Skeletal muscle satellite cell (primary cell): ENCODE results near the gene GPR183.

ENCODE experiments used
- H3K27me3 ChIP-seq: 2 replicates; pipeline ENCODE4 v1.7.0; 2013; ENCODE audit warnings: low read length; ENCODE audit not compliant: control insufficient read depth, insufficient read depth
- H3K36me3 ChIP-seq: 2 replicates; pipeline ENCODE4 v1.7.0; 2013; ENCODE audit warnings: mild to moderate bottlenecking, control low read depth, low read length; ENCODE audit not compliant: insufficient read depth
- H3K4me1 ChIP-seq: 2 replicates; pipeline ENCODE4 v1.7.0; 2013; ENCODE audit warnings: low read length; ENCODE audit not compliant: control insufficient read depth, insufficient read depth
- H3K4me2 ChIP-seq: 2 replicates; pipeline ENCODE4 v1.7.0; 2013; ENCODE audit warnings: mild to moderate bottlenecking, low read length
- H3K4me3 ChIP-seq: 2 replicates; pipeline ENCODE4 v1.7.0; 2013; ENCODE audit warnings: low read length
- H3K9ac ChIP-seq: 2 replicates; pipeline ENCODE4 v1.7.0; 2013; ENCODE audit warnings: mild to moderate bottlenecking, low read depth, low read length, moderate library complexity
- H3K9me3 ChIP-seq: replicated peaks from 2 replicates; pipeline ENCODE4 v1.7.0; 2013; ENCODE audit warnings: mild to moderate bottlenecking, control low read depth, low read length

The GPR183 gene

DNA sequence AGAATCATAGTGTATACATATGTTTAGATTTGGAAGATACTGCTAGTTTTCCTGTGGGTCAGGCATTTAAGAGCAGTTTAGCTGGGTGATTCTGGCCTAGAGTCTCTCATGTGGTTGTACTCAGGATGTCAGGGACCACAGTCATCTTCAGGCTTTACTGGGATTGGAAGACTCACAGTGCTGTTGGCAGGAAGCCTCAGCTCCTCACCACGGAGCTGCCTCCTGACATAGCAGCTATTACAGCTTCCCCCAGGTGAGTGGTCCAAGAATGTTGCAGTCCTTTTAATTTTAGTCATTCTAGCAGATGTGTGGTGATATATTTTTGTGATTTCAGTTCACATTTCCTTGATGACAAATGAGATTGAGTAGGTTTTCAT, 32.1 kb downstream of the GPR183 start:
- Histone ChIP-seq H3K4me3 (no peak overlapping the region), H3K4me2 (no peak overlapping the region), H3K9me3 (no peaks in the 10 kb centered on the region), H3K4me1 (peaks cover 3% of the 10 kb centered on the region), H3K9ac (no peak overlapping the region), H3K27me3 (no peaks in the 10 kb centered on the region), H3K36me3 (no peaks in the 10 kb centered on the region)

DNA sequence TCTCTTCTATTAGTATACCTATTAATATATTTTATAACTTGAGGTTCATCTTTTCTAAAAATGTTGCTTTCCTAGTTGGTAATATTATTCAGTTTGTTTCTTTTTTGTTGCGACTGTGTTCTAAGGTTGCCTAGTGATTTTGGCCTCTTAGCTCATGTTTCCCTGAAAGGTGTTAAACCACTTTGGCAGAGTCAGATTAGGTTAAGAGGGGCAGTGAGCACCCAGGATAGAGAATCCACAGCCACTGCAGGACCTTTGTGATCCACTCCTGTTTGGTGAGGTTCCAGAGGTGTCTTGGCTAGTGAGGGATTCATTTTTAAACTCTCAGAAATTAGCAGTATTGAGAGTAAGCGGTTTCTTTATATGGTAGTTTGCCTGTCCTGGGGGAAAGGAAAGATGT, 34.1 kb downstream of the GPR183 start:
- no peaks in the 10 kb centered on the region for H3K36me3 ChIP-seq
- H3K4me2 ChIP-seq = no peak overlapping the region
- peaks cover 3% of the 10 kb centered on the region for H3K4me1 ChIP-seq
- no peak overlapping the region for H3K4me3 ChIP-seq
- no peak overlapping the region for H3K9ac ChIP-seq
- H3K27me3 ChIP-seq = no peaks in the 10 kb centered on the region
- no peaks in the 10 kb centered on the region for H3K9me3 ChIP-seq

DNA sequence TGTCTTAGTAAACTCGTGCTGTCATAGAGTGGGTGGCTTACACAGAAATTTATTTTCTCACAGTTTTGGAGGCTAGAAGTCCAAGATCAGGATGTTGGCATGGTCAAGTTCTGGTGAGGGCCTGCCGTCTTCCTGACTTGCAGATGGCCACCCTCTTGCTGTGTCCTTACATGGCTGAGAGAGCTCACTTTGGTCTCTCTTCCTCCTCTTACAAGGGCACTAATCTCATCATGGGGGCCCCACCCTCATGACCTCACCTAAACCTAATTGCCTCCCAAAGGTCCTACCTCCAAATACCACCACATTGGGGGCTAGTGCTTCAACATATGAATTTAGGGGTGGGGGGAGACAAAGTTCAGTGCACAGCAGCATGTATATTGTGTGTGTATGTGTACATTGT, 34.7 kb downstream of the GPR183 start:
- H3K36me3 ChIP-seq = peaks cover 4% of the 10 kb centered on the region
- H3K27me3 ChIP-seq = no peaks in the 10 kb centered on the region
- peaks cover 3% of the 10 kb centered on the region for H3K4me1 ChIP-seq
- H3K4me2 ChIP-seq = no peak overlapping the region
- no peaks in the 10 kb centered on the region for H3K9me3 ChIP-seq
- H3K9ac ChIP-seq = no peak overlapping the region
- H3K4me3 ChIP-seq = no peak overlapping the region

DNA sequence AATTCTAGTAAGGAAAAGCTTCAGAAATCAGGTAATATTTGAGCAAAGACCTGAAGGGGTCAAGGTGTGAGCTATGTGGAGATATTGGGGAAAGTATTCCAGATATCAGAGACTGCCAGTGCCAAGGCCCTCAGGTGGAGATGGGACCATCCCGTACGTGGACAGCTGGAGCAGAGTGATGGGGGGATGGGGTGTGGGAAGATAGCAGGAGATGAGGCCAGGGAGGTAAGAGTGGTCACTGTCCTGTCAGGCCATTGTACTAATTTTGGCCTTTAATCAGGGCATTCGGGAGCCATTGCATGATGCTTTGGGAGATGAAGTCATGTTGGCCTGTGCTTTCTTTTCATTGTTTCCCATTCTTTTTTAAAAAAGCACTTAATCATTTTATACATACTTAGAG, 36.0 kb downstream of the GPR183 start:
- Histone ChIP-seq H3K4me3 (no peak overlapping the region), H3K4me1 (peaks cover 3% of the 10 kb centered on the region), H3K9ac (no peak overlapping the region), H3K27me3 (no peaks in the 10 kb centered on the region), H3K36me3 (peaks cover 4% of the 10 kb centered on the region), H3K9me3 (no peaks in the 10 kb centered on the region), H3K4me2 (no peak overlapping the region)

DNA sequence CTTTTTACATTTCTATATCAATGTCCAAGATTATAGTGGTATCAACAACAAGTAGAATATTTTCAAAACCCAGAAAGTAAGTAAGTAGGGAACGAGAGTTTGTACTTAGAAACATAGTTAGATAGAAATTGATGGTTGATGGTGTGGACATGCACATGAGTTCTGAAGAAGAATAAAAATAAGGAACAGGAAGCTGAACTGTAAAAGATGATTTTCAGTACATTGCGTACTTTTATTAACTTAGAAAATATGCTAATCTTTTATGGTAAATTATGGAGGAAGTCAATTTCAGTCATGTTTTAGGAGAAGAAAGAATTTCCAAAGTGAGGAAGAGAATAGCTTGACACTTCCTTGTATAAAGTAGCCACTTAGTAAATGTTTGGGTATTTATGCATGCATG, 36.7 kb downstream of the GPR183 start:
- Histone ChIP-seq H3K9me3 (no peaks in the 10 kb centered on the region), H3K27me3 (no peaks in the 10 kb centered on the region), H3K4me1 (peaks cover 3% of the 10 kb centered on the region), H3K9ac (no peak overlapping the region), H3K36me3 (peaks cover 4% of the 10 kb centered on the region), H3K4me3 (no peak overlapping the region), H3K4me2 (no peak overlapping the region)

DNA sequence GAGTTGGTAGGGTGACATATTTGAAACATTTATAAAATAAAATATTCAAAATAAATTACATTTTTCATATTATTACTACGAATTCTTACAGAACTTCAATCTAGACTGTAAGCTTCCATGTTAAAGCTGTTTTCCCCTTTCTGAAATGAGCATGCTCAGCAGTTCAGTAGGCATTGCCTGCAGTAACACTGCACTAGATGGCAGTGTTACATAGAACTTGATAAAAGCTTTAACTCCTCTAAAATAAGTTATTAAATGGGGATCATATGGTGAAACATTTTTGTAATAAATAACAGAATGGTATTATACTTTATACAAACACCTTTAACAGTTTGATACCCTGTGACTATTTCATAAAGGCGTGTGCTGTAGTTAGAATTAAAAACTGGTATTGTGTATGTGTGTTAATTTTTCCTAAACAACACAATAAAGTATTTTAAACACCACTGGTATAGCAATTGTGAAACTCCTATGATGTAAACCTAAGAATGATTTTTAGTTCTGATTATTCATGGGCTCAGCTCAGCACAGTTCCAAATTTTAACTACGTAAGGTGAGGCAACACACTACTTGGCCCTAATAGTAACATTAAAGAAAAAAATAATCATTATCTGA, 37.5 kb downstream of the GPR183 start:
- Histone ChIP-seq H3K9me3 (no peaks in the 10 kb centered on the region), H3K27me3 (no peaks in the 10 kb centered on the region), H3K4me3 (no peak overlapping the region), H3K4me2 (no peak overlapping the region), H3K36me3 (peaks cover 4% of the 10 kb centered on the region), H3K9ac (no peak overlapping the region), H3K4me1 (no peaks in the 10 kb centered on the region)

DNA sequence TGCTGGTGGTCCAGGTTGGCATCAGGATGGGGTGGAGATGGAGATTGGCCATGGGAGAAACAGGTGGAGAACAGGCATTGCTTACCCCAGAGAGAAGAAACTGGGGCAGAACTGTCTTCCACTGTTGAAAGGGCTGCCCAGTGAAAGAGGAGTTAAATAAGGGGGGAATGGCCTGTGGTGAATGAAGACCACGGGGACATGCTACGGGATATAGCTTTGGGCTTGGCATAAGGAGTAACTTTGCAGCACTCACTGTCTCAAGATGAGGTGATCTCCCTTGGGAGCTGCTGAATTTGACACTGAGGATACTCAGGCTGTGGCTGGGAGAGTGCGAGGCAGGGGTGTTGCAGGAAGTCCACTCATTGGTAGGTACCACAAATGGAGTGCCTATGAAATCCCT, 38.4 kb downstream of the GPR183 start:
- Histone ChIP-seq H3K9me3 (no peaks in the 10 kb centered on the region), H3K9ac (no peak overlapping the region), H3K36me3 (peaks cover 4% of the 10 kb centered on the region), H3K4me3 (no peak overlapping the region), H3K4me2 (no peak overlapping the region), H3K4me1 (no peaks in the 10 kb centered on the region), H3K27me3 (no peaks in the 10 kb centered on the region)

DNA sequence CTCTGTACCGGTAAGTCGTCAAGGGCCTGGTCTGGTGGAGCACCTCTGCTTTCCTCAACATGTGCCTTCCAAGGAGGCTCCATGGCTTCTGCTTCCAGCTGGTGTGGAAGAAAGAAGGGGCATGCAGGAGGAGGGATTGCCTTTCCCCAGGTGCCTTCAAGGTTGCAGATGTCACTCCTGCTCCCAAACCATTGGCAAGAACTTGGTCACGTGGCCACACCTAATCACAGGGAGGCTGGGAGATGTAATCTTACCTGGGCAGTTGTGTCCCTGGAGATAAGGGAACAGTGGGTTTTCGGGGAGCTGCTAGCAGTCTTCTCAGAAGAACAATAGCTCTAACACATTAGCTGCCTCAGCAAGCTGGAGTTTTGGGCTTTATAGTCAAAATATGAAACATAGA, 39.3 kb downstream of the GPR183 start:
- H3K27me3 ChIP-seq = no peaks in the 10 kb centered on the region
- H3K4me2 ChIP-seq = no peak overlapping the region
- no peak overlapping the region for H3K4me3 ChIP-seq
- H3K36me3 ChIP-seq = peaks cover 4% of the 10 kb centered on the region
- H3K9ac ChIP-seq = no peak overlapping the region
- H3K4me1 ChIP-seq = no peaks in the 10 kb centered on the region
- no peaks in the 10 kb centered on the region for H3K9me3 ChIP-seq

DNA sequence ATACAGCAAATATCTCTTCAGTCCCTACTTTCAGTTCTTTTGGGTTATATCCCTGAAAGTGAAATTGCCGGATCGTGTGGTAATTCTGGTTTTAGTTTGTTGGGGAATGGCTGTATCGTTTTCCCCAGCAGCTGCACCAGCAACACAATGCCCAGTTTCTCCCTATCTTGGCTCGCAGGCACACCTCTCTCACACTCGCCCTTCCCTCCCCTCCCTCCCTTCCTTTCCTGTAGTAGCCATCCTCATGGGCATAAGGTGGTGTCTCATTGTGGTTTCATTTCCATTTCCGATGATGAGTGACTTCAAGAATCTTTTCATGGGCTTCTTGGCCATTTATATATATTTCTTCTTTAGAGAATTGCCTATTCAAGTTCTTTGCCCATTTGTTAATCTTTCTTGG, 40.4 kb downstream of the GPR183 start:
- H3K4me1 ChIP-seq = no peaks in the 10 kb centered on the region
- H3K36me3 ChIP-seq = peaks cover 4% of the 10 kb centered on the region
- no peak overlapping the region for H3K4me3 ChIP-seq
- no peaks in the 10 kb centered on the region for H3K9me3 ChIP-seq
- no peaks in the 10 kb centered on the region for H3K27me3 ChIP-seq
- no peak overlapping the region for H3K9ac ChIP-seq
- H3K4me2 ChIP-seq = no peak overlapping the region

DNA sequence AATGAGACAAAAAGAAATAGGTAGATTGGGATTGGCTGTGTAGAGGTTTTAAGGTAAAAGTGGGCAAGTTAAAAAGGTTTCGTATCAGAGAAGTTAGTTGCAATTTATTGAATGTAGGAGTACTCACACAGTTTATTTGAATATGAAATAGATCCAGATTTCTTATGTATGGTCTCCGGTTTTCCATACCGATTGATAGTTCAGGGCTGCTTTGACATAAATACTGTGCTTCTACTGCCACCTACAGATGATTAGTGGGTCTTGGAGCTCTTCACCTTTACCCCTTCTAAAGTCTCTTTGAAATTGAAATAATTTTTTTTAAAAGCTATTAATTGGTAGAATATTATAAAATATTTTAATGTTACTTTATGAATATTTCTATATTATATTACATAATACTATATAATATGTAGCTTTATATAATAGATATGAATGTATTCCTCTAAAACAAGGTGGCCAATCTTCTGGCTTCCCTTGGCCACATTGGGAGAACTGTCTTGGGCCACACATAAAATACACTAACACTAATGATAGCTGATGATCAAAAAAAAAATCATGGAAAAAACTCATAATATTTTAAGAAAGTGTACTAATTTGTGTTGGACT, 41.3 kb downstream of the GPR183 start:
- Histone ChIP-seq H3K4me1 (no peaks in the 10 kb centered on the region), H3K36me3 (peaks cover 4% of the 10 kb centered on the region), H3K9me3 (no peaks in the 10 kb centered on the region), H3K4me3 (no peak overlapping the region), H3K9ac (no peak overlapping the region), H3K4me2 (no peak overlapping the region), H3K27me3 (no peaks in the 10 kb centered on the region)

DNA sequence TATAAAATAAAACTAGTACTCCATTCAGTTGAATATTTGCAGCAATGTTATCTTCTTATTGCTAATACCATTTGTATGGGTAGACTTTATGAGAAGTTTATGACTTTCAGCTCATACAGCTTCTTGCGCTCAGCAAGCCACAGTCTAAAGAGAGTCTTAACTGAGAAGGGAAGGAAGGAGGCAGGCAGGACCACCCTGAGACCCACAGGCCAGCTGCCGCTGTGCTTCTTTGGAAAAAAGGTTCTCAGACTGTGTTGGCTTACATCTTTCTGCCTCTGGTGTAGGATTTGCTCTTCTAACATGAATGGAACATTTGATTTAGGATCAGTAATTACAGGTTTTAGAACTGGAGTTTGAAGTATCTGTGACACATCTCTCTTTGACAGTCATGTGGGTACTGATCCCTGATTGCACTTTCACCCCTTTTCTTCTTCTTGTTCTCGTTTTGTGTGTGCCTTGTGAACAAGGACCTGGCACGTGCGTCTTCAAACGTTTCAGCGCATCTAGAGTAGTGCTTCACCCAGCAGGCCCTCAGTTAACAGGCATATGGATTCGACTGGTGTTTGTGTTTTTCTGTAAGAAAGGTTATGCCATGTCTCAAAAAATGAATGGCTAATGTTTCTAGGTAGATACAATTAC, 41.9 kb downstream of the GPR183 start:
- peaks cover 4% of the 10 kb centered on the region for H3K36me3 ChIP-seq
- no peak overlapping the region for H3K4me3 ChIP-seq
- no peak overlapping the region for H3K9ac ChIP-seq
- no peaks in the 10 kb centered on the region for H3K27me3 ChIP-seq
- no peaks in the 10 kb centered on the region for H3K4me1 ChIP-seq
- no peak overlapping the region for H3K4me2 ChIP-seq
- H3K9me3 ChIP-seq = no peaks in the 10 kb centered on the region

DNA sequence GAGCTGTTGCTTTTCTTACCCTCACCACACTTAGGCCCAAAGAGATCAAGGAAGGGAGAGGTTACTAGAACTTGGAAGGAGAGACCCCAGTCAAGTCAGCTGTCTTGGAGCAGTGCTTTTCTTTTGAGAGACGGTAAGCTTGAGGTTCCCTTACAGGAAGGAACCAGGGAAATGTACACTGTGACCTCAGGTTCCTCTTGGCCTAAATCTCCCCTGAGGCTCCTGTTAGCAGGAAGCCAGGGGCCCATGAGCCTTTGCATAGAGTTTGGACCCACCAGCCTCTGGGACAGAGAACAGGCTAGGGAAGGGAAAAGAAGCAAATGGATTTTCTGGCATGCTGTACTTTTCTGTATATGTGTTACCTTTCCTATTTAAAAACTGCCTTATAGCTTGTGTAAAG, 43.1 kb downstream of the GPR183 start:
- H3K9ac ChIP-seq = no peak overlapping the region
- H3K4me1 ChIP-seq = no peaks in the 10 kb centered on the region

More for the DNA sequence above, 43.1 kb downstream of the GPR183 start:
- no peak overlapping the region for H3K4me3 ChIP-seq
- no peaks in the 10 kb centered on the region for H3K27me3 ChIP-seq
- H3K9me3 ChIP-seq = no peaks in the 10 kb centered on the region
- peaks cover 13% of the 10 kb centered on the region for H3K36me3 ChIP-seq
- no peak overlapping the region for H3K4me2 ChIP-seq
